Measurements from ENCODE around the gene MEGF6.
A peak's percentile ranks its signal among the peaks of the same experiment; 100 is the strongest.

The MEGF6 gene

DNA sequence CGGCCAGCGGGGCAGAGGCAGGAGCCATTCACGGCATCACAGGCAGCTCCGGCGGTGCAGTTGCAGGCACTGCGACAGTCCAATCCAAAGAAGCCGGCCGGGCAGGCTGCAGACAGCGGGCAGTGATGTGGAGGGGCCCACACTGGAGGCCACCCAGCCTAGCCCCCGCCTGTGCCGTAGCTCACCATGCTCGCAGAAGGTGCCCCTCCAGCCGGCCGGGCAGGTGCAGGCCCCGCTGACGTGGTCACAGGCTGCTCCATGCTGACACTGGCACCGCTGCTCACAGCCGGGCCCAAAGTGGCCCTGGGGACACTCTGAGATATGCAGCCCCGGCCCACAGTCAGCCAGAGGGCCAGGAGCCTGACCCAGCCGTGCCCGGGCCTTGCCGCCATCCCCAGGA is 111.7 kb downstream of the MEGF6 start:
- no peak for DNase-seq

DNA sequence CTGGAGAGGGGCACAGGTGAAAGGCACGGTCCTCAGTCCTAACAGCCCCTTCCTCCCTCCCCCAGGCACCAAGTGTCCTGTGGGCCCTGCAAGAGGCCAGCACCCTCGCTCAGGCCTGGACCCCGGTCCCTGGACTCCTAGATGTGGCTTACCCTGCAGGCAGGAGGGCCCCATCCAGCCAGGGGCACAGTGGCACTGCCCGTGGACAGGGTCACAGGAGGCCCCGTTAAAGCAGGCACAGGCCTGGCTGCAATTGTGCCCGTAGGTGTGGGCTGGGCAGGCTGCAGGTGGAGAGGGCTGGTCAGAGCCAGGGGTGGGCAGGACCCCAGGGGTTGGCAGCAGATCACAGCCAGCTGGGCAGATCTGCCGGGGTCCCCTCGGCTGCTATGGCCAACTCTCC is 112.3 kb downstream of the MEGF6 start:
- no peak for DNase-seq

DNA sequence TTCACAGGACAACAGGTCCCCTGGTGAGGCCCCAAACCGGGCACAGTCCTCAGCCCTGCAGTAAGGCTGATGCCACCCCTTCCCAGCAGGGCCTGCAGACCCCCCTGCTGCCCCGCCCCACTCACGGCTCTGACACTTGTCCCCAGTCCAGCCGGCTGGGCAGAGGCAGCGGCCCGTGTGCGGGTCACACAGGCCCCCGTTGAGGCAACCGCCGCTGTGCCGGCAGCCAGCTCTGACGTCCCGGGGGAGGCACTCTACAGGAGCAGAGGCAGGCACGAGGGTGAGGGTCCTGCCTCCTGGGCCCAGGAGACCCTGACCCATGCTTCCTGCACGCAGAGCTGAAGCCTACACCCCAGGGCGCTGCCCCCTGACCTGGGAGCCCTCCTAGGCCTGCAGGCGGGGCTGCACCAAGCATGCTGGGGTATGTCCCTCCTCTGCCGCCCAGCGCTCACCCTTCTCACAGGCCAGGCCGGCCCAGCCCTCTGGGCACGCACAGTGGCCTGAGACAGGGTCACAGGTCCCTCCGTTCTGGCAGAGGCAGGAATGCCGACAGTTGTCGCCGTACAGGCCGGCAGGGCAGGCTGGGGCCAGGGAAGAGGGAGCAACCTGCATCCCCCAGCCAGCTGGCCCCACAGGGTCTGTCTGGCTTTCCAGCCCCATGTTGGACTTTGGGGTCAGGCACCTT is 112.9 kb downstream of the MEGF6 start:
- no peak for DNase-seq

DNA sequence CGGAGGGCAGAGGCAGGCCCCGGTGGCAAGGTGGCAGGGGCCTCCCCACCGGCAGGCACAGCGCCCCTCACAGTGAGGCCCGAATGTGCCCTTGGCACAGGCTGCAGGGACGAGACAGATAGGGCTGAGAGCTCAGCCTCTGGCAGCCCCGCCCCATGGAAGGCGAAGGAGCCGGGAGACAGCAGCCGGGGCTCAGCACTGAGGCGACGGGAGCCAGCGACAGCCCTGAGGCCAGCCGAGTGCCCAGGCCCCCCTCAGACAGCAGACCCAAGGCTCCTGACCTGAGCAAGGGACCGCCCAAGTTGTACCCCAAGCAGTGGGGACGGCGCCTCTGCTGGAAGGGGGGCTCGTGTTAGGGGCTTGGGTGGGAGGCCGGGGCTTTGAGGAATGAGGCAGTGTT is 113.8 kb downstream of the MEGF6 start:
- no peak for DNase-seq

DNA sequence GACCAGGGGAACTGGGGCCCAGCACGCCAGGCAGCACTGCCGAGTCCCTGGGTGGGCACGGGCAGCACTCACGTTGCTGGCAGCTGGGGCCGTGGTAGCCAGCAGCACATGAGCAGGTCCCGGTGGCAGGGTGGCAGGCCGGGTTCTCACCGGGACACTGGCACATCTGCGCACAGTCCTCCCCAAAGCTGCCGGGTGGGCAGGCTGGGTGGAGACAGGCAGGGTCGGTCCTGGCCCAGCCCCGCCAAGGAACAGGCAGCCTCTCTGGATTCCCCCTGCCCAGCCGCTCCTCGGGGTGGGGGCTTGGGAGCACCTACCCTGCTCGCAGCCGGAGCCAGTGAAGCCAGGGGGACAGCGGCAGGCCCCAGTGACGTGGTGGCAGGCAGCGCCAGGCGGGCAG is 114.4 kb downstream of the MEGF6 start:
- no peak for DNase-seq

DNA sequence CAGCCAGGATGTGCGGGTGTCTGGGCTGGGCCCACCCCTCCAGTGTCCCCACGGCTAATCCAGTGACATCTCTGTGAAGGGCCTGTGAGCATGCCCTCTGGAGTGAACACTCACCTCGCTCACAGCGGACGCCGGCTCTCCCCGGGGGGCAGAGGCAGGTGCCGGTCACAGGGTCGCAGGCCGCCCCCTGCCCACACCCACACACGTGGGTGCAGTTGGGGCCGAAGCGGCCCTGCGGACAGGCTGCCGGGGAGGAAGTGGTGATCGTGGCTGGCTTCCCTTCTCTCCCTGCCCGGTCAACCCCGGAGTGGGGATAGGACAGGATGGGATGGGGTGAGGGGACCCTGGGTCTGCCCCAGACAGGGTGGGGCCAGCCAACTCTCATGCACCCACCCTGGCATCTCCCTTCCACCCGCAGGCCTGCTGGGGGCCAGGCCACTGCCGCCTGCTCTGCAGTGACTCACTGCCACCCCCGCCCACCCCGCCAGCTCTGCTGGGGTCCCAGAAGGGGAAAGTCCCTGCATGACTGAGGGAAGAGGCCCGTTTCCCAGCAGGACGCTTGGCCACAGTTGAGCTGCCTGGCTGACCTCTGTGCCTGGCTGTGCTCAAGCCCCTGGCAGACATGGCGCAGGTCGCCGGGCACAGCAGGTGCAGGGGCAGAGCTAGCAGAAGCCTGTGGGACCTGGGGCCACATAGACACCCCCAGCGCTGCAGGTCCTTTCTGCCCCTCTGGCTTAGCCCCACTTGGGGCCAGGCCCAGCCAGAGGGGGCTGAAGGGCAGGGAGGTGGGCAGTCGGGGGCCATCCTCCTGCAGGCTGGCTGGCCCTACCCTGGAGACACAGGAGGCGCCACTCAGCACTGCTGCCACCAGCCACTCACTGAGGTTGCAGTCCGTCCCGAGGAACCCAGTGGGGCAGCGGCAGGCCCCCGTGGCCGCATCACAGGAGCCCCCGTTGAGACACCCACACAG is 115.2 kb downstream of the MEGF6 start:
- DNase-seq, result no peak

DNA sequence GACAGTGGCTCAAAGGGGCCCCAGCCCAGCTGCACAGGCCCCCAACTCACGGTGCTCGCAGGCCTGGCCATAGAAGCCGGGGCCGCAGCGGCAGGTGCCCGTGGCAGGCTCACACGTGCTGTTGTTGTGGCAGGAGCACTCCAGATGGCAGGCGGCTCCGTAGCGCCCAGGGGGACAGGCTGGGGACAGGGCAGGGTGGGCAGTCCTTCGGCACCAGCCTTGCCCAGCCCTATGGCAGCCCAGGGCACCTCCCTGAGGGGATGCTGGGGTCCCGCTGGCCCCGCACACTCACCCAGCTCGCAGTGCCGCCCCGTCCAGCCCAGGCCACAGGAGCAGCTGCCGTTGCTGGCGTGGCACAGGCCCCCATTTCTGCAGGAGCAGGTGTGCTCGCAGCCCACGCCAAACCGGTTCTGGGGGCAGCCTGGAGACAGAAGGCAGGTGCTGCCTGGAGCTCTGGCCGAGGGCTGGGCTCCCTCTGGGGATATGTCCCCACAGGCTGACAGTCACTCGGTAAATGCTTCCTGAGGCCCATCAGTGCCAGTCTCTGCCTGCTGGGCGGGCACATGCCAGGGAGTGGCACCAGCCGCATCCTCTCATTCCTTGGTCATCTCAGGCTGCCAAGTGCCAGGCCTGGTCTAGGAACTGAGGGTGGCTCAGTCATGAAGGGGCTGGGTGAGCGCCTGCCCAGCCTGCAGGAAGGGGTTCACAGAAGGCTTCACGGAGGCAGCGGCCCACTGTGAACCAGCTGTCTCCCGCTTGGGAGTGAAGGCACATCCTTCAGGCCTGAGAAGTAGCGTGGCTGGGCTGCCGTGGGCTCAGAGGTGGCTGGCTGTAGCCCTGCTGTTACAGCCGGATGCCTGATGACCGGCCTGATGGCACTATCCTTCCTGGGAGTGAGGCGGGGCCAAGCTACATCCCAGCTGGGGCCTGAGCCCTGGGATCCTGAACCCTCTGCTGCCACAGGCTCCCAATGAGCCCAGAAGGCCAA is 116.7 kb downstream of the MEGF6 start:
- no peak for DNase-seq

DNA sequence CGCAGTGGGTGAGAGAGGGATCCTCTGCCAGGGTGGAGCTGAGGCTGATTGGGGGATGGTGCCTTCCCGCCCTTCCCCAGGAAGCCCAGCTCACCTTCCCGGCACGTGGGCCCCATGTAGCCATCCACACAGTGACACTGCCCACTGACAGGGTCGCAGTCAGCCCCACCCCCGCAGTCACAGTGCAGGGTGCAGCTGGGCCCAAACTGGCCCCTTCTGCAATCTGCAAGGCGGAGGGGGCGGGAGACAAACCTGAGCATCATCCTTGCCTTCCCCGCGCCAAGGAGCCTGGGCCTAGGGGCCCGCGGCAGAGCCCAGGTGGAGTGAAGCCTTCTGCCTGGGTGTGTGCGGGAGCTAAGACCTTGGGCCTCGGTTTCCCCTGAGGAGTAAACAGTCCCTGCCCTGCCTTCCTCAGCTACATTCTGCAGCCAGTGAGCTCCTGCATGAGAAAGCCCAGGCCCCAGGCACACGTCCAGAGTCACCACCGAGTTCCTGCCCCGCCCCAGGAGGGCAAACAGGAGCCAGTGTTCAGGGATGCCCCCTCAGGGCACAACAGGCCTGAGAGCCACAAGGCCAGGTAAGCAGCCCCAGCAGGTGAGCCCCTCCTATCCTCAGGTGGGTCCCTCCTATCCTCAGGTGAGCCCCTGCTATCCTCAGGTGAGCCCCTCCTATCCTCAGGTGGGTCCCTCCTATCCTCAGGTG is 118.6 kb downstream of the MEGF6 start:
- DNase-seq, result no peak

DNA sequence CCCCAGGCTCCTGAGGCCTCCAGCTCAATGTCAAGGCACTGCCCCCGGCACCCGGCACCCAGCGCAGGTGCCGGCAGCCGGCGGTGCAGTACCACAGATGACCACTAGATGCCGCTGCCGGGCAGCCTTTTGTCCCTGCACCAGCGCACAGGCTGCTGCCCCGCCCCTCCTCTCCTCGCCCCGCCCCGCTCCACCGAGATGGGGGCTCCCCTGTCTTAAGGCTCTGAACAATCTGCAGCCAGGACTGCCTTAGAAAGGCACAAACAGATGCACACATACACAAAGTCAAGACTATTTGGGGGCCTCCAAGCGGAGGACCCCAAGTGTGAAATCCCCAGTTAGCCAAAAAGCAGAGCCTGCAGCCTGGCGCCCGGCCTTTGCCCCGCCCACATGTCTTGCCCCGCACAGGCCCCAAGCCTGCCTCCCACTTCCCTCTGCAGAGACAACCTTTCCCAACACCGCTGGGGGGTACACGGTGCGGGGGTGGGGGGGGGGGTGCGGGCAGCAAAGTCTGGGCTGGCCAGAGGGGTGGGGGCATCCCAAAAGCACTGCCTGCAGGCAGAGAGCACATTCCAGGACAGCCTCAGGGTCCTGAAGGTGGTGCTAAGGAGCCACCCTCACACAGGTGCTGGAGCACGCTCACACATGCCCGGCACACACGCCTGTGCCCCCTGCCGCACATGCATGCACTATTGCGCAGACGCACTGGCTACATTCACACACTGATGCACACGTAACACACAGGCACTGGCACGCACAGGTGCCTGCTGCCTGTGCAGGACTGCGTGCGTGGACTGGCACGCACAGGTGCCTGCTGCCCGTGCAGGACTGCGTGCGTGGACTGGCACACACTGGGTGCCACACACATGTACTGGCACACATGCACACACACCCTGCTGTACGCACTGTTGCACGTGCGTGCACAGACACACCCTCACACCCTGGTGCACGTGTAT is 119.7 kb downstream of the MEGF6 start:
- DNase-seq, result peak; percentile 85

DNA sequence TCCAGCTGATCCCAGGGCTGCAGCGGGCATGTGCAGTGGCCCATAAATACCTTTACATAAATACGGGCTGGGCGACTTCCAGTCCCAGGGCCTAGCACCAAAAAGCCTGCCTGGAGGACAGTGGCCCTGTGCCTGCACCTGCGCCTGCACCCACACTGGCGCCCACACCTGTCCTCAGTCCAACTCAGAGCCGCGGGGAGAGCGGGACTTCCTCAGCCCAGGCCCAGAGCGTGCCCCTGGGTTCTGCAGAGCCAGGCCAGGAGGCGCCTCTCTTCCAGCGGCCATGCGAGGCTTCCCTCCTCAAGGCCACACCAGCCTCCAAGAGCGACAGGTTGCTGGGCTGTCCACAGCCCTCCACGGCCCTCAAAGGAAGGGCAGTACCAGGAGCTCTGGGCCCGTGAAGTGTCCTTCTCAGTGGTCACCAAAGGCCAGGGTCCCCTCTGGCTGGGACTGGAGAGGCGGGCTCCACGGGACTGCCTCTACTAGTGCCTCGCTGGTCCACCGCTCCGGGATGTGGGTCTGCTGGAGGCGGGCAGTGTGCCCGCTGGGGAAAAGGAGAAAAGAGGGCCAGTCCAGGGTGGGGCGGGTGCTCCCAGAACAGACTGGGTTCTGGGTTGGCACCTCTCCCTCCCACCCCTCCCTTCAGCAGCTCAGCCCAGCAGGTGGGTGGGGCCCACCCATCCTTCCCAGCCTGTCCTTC is 121.1 kb downstream of the MEGF6 start:
- no peak for DNase-seq

DNA sequence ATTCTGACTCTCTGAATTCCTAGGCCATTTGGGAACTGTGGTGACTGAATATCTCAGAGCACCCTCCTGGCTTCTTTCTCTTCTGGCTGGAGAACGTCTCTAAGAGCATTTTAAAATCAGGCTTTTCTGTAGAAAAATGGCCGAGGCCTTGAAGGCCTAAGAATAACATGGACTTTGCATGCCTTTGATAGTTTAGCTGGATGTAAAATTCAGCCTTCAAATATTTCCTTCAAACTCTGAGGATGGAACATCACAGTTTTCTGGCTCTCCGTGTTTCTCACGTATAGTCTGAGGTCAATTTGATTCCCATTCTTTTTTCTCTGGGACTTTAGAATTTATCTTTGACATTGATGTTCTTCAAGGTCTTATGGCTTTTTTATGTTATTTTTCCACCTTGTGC is 122.9 kb downstream of the MEGF6 start:
- no peak for DNase-seq

DNA sequence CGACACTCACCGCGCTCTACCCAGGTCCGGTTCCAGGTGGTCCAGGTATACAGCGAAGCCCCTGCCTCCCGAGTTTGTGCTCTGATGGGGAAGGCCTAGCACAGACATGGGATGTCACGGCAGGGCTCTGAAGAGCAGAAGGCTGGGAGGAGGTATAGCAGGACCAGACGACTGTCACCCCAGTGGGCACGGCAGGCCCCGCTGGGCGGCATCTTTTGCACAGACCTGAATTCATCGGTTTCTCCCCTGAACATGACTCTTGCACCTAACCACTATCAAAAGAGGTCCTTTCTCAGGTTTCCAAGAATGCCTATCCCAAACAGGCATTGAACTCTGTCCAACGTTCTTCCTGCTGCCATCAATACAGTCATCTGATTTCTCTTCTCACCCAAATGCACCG is 126.3 kb downstream of the MEGF6 start:
- DNase-seq, result no peak

DNA sequence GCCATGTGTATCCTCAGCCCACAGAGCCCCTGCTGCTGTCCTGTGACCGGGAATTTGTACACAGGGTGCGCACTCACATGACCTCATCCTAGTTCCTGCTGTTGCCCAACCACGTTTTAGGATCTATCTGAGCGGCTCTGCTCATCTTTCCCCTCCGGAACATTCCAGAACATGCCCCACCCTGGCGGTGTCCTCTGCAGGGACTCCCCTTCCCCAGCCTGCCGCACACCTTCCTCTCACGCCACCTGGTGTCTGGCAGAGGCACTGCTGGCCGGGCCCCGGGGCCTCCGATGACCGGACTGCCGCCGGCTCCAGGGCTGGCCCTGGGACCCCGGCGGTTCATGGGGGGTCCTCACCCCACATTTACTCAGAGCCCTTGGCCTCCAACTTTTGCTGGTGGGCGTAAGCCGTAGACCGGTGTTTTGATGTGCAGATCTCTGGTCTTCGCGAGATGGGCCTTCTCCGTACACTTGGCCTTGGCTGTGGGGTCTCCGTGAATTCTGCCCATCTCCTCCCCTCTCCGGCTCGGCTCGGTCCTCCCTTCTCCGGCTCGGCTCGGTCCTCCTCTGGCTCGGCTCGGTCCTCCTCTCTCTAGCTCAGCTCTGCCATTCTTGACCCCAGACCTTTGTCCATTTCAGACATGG is 127.4 kb downstream of the MEGF6 start:
- peak; percentile 30 for DNase-seq

DNA sequence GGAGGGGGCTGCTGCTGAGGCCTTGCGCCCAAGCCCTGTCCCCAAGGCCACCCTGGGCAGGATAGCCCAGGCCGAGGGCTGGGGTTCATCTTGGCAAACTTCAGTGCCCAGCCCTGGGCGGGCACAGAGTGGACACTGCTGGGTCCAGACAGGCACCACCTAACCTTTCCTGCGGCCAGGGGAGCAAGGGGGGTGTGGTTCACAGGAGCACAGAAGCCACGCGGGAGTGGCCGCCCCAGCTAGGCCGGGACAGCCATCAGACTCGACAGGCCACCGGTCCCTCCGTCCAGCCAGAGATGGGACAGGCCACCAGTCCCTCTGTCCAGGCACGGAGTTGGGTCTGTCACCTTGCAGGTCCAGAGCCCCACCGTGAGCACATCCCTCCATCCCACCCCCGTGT is 127.9 kb downstream of the MEGF6 start:
- DNase-seq, result no peak

DNA sequence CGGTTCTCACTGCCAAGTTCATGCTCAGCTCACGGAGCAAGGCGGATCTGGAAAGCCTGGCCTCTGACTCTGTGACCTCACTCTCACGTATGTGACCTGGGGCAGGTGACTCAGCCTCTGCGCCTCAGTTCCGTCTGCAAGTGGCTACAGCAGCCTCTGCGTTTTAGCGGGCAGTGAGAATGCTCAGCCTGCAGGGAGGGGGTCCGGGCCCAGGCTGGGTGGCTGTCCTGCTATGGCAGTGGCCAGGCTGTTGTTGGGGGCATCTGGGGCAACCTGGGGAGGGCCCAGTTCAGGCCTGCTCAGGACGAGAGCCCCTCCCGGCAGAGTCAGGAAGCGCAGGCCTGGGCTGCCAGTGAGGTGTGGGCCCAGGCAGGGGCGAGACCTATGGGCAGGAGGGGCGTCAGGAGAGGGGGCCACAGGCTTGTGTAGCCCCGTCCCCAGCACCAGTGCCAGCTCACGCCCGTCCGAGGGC is 128.9 kb downstream of the MEGF6 start:
- DNase-seq, result no peak

DNA sequence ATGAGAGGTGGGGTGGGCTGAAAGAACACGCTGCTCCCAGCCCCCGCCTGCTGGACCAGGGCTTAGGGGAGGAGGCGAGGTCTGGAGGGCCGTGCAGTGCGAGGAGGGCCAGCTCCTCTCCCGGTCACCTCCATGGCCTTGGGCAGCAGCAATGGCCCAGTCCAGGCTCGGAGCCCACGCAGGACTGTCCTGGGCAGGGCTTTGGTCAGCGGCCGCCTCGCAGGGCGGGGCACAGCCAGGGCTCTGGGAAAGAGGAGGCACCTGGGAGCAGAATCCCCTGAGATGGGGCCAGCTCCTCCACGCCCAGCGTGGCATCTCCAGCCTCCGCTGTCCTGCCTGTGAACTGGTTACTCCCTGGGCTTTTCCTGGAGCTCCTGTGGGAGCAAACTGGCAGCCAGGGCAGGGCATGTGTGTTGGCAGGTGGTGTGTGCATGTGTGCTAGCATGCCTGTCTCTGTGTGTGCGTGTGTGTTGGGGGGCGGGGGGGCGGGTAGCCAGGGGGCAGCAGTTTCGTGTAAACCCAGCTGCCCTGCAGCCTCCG is 129.4 kb downstream of the MEGF6 start:
- no peak for DNase-seq

DNA sequence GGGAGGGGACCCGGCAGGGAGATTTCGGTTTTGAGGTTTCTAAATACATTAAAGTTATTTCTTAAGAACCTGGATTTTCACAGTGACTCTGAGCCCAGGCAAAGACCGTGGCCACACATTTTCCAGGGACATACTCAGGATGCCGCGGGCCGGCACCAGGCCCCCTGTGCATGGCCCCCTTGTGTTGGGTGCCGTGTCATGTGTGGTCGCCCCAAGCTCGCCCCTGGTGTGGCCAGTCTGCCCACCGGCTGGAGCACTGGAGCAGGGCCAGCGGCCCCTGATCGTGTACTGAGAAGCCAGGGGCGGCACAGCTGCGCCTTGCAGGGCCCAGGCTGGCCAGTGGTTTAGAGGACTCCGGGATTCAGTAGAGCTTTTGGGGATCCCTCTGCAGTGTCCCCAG is 130.3 kb downstream of the MEGF6 start:
- DNase-seq, result no peak

DNA sequence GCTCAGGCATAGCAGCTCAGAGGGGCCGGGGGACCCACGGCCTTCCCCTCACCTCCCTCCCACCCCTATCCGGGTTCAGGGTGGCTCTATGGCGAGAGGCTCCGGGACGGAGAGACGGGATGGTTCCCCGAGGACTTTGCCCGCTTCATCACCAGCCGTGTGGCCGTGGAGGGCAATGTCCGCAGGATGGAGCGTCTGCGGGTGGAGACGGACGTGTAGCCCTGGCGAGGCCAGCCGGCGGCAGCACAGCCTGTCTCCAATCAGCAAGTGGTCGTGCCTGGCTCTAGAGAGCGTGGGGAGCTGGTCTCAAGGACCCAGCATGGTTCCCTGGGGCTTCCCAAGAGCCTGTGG is 131.0 kb downstream of the MEGF6 start:
- no peak for DNase-seq

DNA sequence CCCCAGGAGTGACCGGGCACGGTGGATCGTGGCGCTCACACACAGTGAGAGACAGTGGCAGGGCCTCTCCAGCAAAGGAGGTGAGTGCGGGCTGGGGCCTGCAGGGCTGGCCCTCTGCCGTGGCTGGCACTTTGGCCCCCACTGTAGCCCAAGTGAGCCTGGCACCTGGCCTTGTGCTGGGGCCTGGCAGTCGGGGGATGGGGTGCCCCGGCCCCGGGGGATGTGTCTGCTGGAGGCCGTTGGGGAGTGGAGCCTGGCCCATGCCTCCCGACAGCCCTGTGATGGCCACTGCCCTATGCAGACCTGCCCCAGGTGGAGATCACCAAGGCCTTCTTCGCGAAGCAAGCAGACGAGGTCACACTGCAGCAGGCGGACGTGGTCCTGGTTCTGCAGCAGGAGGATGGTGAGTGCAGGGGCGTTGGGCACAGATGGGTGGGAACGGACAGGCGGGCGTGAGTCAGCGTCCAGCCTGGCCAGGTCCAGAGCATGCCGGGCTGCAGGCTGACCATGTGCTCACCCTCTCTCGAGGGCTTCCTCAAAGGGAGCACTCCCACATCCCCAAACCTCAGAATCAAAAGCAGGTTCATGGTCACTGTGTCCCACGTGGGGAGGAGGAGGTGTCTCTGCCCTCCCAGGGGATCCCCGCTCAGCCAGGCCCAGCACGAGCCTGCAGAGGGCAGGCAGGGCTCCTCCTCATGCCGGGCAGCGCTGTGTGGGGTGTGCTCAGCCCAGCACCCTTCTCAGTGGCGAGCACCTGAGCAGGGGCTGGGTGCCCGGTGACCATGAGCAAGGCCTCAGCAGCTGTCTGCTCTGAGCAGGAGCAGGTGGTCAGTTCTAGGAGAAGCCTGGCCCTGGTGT is 131.6 kb downstream of the MEGF6 start:
- DNase-seq, result no peak
